GM13976 (cell line): ENCODE data around the gene NOL4L.

ENCODE experiments used
- DNase-seq: peaks from one replicate; pipeline ENCODE4 v3.0.0; 2012; ENCODE audit warnings: low spot score
- in situ Hi-C: fragments of 300-500 bp; cut with MboI; formaldehyde crosslinking; loops from one replicate; pipeline ENCODE4 v1.12.0; 2022; ENCODE audit warnings: low sequenced_read_pairs, mixed read lengths, inconsistent platforms; ENCODE audit not compliant: unreplicated experiment
- TF ChIP-seq, protein P1 (sequence below): IDR thresholded peaks from 2 replicates; pipeline ENCODE4 v1.5.1; 2012; ENCODE audit warnings: borderline replicate concordance, mild to moderate bottlenecking; ENCODE audit not compliant: insufficient read depth; ENCODE audit errors: extremely low read depth, missing control alignments, control extremely low read depth

NOL4L gene

DNA sequence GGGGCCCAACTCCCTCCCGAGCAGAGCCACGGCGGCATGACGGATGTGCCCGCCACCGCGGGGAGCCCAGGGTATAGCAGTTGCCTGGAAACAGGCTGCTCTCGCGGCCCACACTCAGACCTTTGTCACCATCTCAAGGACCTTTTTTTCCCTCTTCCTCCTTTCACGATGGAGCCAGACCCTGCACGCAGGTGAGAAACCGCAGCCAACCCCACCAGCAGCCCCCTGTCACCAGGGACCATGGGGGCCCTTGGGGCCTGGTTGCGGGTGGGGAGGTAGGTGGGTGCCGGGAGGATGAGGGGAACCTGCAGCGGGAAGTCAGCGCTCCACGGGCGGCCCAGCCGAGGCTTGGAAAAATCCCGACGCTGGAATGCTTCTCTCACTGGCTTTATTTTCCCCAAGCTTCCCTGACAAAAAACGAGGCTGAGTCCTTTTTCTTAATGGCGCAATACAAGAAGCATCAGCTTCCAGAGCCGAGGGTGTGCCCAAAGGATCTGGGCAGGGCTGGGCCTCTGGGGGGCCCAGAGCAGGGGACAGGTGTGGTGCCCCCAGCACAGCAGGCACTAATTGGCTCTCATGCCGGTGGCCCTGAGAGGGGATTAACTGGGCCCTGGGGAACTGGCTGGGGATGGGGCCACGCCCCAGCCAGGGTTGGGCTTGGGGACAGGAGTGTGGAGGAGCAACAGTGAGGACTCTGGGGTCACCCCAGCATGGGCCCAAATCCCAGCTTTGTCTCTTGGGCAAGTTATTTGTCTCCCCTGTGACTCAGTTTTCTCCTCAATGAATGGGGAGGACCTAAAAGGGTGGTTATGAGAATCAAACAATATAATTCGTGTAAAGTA lies 23.9 kb downstream of the NOL4L start:
- TF ChIP-seq, protein P1, sequence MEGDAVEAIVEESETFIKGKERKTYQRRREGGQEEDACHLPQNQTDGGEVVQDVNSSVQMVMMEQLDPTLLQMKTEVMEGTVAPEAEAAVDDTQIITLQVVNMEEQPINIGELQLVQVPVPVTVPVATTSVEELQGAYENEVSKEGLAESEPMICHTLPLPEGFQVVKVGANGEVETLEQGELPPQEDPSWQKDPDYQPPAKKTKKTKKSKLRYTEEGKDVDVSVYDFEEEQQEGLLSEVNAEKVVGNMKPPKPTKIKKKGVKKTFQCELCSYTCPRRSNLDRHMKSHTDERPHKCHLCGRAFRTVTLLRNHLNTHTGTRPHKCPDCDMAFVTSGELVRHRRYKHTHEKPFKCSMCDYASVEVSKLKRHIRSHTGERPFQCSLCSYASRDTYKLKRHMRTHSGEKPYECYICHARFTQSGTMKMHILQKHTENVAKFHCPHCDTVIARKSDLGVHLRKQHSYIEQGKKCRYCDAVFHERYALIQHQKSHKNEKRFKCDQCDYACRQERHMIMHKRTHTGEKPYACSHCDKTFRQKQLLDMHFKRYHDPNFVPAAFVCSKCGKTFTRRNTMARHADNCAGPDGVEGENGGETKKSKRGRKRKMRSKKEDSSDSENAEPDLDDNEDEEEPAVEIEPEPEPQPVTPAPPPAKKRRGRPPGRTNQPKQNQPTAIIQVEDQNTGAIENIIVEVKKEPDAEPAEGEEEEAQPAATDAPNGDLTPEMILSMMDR: no peak
- in situ Hi-C loops: no loop called here
- DNase-seq: no peak

DNA sequence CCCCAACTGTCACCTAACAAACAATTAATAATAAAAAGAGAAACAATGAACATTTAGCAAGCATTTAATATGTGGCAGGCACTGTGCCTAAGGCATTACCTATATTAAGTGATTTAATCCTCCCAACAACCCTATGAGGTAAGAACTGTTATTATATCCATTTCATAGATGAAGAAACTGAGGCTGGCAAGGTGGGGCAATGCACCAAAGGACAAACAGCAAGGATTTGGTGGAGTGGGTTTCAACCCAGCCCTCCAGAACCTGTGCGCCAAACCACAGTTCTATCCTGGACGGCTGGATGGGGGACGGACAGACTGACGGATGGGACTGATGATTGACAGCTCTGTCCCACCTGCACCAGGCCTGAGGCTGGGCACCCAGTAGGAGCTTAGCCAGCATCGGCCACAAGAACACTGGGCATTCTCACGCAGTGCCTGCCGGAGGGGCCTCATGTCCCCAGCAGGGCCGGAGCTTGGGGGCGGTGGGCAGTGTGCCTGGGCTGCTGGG lies 24.6 kb downstream of the NOL4L start:
- no peak for DNase-seq
- in situ Hi-C loops: no loop called here
- TF ChIP-seq, protein P1: no peak

DNA sequence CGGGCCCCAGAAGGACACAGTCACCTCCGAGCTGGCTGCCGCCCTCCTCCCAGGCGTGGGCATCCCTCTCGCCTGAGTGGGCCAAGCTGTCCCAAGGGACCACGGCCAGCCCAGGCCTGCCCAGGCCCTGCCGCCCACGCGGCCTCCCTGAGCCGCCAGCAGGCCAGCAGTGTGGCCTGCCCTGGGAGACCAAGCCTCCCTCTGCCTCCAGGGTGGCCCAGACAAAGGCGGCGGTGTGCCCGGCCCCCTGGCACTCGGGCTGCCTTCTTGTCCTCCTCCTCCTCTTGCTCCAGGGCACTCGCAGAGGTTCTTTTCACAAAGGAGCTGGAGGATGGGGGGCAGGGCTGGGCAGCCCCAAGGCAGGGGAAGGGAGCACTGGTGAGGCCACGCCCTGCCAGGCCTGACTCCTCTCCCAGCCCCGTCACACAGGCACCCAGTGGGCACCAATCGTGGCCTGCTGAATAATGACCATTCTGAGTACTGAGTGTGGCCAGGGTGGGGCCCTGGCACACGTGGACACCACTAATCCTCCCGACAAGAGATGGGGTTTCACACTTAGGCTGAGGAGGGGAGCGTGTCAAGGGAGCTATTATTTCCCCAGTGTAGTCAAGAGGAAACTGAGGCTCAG lies 25.3 kb downstream of the NOL4L start:
- in situ Hi-C loops: no loop called here
- TF ChIP-seq, protein P1: no peak
- no peak for DNase-seq

DNA sequence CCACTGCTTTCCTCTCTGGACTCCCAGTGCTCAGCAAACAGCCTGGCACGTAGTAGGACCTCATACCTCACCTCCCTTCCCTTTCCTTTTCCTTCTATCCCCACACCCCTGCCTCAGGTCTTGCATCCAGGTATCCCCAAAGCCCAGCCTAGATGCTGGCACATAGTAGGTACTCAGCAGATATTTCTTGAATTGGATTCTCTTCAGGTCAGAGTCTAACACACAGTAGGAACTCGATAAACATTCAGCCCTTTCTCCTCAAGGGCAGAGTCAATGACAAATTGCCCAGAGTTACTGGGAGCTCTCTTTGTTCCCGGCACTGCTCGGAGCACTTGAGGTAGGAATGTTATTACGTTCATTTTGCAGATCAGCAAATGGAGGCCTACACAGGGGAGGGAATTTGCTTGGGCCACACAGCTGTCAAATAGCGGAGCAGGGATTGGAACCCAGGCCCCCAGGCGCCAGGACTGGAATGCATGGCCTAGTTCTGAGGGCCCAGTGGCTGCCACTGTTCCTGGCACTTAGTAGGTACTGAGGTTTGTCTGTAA lies 25.9 kb downstream of the NOL4L start:
- DNase-seq: no peak
- in situ Hi-C loops: no loop called here
- TF ChIP-seq, protein P1: no peak

DNA sequence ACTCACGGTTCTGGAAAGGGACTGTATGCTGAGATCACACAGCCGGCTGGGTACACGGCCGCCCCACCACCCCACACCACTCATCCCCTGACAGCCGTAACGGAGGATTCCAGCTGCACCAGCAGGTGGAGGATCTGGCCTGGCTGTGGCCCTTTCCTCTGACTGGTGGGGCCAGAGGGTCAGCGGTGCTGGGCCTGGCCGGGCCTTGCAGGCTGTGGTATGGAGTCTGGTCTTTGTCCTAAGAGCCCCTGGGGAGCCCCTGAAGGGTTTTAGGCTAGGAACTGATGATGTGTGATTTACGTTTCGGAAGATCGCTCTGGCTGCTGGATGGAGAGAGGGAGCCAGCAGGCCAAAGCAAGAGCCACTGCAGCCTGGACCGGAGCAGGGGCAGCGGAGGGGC lies 26.6 kb downstream of the NOL4L start:
- no peak for DNase-seq

DNA sequence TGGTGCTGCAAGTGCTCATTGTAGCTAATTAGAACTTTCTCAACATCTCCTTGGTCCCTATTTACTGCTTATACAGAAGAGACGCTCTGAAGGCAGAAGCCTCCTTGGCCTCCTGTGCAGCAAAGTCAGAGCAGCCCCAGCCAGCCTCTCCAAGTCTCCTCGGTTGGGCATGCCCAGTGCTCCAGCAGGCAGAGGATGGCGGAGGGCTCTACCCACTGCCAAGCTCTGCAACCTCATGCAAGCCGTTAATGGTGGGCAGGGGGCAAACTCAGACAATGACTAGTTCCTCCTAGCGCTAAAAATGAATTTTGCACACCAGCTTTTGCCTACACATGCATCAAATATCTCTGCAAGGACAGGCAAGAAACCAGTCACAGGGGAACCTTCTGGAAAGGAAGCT lies 27.8 kb downstream of the NOL4L start:
- TF ChIP-seq, protein P1: no peak
- DNase-seq: no peak
- in situ Hi-C loops: no loop called here

More for the DNA sequence above, 26.6 kb downstream of the NOL4L start:
- in situ Hi-C loops: no loop called here
- TF ChIP-seq, protein P1: no peak
